ENCODE measurements around the gene MFN2.

MFN2 gene

DNA sequence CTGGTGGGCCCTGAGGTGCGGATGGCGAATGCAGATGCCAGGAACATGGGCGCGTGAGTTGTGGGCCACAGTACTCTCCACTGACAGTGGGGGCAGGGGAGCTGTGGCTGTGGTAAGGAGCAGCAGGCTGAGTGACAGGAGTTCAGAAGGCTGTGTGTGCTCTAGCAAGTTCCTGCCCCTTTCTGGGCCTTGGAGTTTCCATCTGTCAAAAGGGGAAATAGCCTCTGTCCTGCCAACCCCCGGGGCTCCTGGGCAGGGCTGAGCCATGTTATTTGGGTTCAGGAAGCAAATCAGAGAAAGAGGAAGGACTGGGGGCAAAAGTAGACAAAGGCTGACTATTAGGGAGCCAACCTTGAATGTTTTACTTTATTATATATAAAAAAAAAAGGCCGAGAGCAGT is 19.5 kb upstream of the MFN2 start:
- DNase-seq (ENCODE audit: low read depth): no peak

DNA sequence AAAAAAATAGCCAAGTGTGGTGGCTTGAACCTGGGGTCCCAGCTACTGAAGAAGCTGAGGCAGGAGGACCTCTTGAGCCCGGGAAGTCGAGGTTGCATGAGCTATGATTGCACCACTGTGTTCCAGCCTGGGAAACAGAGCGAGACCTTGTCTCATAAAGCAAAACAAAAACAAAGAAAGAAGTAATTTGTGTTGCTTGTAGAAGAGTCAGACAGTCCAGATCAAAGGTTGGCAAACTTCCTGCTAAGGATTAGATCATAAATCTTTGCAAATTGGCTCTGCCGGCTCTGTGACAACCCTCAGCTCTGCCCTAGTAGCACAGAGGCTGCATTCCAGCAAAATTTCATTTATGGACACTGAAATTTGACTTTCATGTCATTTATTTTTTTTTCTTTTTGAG is 19.0 kb upstream of the MFN2 start:
- no peak for DNase-seq (ENCODE audit: low read depth)

GRCh38 chr1:11963622-11964021 is 16.6 kb upstream of the MFN2 start:
- no peak for DNase-seq (ENCODE audit: low read depth)

GRCh38 chr1:11964656-11965055 is 15.6 kb upstream of the MFN2 start:
- no peak for DNase-seq (ENCODE audit: low read depth)

- no peak for DNase-seq (ENCODE audit: low read depth)
These were observed 13.2 kb upstream of the MFN2 start for GRCh38 chr1:11967028-11967547.

DNA sequence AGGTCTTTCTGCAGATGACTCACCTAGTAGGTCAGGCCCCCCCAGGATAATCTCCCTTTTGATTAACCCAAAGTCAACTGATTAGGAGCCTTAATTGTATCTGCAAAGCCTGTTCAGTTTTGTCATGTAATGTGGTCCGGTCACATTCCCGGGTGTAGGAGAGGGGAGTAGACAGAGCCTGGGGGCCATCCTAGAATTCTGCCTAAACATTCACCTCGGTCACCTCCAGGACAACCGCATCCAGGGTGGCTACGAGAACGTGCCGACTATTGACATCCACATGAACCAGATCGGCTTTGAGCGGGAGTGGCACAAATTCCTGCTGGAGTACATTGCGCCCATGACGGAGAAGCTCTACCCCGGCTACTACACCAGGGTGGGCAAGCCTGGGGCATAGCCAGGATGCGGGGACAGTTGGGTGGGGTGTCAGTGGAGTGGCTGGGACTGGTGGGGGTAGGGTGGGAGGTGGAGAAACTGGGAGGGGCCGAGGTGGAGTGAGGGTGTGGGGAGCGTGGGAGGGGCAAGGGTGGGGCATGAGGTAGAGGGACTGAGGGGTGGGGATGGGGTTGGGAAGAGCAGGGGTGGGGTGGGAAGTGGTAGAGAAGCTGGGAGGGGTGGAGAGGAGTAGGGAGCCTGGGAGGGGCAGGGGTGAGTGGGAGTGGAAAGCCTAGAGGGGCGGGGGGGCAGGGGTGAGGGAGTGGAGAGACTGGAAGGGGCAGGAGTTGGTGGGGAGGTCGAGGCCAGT is 9.6 kb upstream of the MFN2 start:
- DNase-seq (ENCODE audit: low read depth): no peak

DNA sequence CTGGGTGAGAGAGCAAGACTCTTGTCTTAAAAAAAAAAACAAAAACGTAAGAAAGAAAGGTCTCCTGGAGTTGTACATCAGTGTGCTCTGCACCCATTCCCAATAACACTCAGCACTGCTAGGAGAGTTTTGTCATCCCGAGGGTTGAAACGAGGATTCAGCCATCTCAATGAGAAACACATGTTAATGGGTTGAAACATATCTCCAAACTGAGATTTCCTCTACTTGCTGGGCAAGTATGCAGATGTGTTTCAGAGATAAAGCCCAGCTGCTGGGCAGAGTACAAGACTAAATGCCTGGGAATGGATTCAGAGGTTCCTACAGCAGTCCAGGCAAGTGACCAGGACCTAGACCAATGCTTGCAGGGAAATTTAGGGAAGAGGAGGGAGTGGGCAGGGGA is 2.6 kb upstream of the MFN2 start:
- DNase-seq (ENCODE audit: low read depth): no peak

DNA sequence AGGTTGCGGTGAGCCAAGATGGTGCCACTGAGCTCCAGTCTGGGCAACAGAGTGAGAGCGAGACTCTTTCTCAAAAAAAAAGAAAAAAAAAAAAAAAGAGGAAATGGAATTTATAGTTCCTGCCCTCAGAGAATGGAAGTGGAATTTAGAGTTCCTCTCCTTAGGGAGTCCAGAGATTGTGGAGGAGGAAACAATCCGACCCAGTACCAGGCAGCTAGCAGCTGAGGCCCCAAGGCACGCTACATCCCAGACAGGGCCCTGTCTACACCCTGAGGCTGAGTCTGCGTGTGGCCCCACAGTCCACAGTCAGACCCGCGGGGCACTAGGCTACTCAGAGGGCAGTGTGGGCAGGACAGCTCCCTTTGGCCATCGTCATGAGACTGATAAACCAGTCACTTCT is 1.9 kb upstream of the MFN2 start:
- DNase-seq (ENCODE audit: low read depth): no peak

DNA sequence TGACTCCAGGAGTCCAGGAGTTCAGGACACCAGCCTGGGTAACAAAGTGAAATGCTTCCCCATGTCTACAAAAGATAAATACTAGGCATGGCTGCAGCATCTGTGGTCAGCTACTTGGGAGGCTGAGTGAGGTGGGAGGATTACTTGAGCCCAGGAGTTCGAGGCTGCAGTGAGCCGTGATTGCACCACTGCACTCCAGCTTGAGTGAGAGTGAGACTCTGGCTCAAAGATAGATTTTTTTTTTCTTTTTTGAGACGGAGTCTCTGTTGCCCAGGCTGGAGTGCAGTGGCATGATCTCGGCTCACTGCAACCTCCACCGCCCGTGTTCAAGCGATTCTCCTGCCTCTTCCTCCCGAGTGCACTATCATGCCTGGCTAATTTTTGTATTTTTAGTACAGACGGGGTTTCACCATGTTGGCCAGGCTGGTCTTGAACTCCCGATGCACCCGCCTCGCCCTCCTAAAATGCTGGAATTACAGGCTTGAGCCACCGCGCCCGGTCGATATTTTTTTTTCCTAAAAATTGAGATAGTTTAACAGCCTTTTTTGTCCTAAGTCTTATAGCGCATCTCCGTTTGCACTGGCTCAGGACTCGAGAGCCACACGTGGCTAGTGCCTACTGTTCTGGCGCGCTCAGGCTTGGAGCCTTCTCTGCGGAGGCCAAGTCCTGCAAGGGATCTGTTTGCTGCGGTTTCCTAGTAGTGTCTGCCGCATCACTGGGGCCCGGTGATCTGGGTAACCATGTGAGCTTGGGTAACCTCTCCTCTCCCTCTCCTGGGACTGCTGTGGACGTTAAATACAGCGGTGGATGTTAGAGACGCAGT is 1.0 kb upstream of the MFN2 start:
- DNase-seq (ENCODE audit: low read depth): no peak

DNA sequence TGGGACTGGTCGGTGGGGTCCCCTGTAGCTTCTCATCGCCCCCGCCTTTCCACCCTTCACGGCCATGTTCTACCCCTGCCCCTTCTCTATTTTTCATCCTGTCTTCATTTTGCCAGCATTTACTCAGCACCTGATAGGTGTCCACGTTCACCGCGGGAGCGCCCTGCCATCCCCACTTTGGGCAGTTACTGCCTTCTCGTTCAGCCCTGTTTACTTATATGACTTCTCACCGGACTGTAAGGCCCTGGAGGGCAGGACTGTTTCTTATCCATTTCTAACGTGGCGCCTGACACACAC is 380 bp downstream of the MFN2 start:
- no peak for DNase-seq (ENCODE audit: low read depth)

- DNase-seq (ENCODE audit: low read depth): no peak
These were observed 1.2 kb downstream of the MFN2 start for GRCh38 chr1:11981378-11982009.

GRCh38 chr1:11982010-11982392 is 1.8 kb downstream of the MFN2 start:
- DNase-seq (ENCODE audit: low read depth): no peak

GRCh38 chr1:11984121-11984520 is 3.9 kb downstream of the MFN2 start:
- no peak for DNase-seq (ENCODE audit: low read depth)

DNA sequence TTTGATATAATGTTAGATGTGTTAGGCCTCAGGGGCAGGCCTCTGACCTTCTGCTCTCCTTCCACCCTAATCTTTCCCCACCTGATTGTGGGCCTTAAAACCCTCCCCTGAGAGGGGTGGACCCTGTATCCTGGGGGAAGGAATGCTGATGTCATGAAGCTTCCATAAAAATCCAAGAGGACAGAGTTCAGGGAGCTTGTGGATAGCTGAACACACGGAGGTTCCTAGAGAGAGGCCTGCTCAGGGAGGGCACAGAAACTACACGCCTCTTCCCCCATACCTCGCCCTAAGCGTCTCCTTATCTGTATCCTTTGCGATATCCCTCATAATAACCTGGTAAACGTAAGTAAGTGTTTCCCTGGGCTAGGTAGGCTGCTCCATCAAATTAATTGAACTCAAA is 4.3 kb downstream of the MFN2 start:
- DNase-seq (ENCODE audit: low read depth): no peak

DNA sequence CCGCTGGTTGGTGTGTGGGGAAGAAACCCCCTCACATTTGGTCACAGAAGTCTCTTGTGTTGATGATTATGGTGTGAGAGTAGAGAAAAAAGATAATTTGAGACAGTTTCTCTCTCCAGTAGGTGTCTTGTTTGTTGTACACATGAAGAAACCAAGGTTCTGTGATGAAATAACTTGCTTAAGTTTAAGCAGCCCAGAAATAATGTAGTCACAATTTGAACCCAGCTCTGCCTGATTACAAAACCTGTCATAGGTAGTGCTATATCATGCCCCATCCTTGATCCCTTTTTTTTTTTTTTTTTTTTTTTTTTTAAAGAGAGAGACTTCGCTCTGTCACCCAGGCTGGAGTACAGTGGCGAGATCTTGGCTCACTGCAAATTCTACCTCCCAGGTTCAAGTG is 4.9 kb downstream of the MFN2 start:
- no peak for DNase-seq (ENCODE audit: low read depth)

- no peak for DNase-seq (ENCODE audit: low read depth)
These were observed 5.6 kb downstream of the MFN2 start for GRCh38 chr1:11985851-11986250.

GRCh38 chr1:11989669-11990068 is 9.4 kb downstream of the MFN2 start:
- DNase-seq (ENCODE audit: low read depth): no peak

DNA sequence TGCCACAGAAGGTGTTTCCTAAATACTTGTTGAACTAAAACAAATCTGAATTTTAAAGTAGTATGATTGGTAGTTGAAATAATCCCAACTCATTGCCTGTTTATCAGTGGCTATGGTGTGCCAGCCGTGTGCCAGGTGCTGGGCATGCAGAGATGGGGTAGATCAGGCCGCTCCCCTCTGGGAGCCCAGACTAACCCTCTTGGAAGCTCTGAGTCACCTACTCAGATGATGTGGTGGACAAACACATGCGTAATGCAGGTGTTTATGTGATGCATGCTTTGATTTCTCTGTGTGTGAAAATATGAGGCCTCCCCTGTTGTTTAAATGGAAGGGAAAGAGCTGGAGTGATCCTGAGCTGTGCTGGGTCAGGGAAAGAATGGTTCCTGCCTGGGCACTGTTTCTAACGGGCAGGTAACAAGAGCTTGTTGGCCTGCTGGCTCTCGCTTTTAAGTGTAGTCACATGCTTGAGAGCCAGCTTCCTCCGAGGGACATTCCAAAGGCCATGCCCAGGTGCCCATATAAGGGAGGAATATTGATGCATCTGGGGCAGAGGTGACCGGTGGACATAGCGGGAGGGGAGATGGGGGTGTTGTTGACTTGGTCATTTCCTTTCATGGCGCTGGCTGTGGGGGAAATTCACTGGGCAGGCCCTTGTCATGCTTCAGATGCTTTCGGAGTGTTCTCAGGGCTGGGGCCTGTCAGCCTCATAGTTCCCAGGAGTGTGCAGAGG is 10.2 kb downstream of the MFN2 start:
- DNase-seq (ENCODE audit: low read depth): no peak

- DNase-seq (ENCODE audit: low read depth): no peak
These were observed 11.9 kb downstream of the MFN2 start for GRCh38 chr1:11991969-11992676.

DNA sequence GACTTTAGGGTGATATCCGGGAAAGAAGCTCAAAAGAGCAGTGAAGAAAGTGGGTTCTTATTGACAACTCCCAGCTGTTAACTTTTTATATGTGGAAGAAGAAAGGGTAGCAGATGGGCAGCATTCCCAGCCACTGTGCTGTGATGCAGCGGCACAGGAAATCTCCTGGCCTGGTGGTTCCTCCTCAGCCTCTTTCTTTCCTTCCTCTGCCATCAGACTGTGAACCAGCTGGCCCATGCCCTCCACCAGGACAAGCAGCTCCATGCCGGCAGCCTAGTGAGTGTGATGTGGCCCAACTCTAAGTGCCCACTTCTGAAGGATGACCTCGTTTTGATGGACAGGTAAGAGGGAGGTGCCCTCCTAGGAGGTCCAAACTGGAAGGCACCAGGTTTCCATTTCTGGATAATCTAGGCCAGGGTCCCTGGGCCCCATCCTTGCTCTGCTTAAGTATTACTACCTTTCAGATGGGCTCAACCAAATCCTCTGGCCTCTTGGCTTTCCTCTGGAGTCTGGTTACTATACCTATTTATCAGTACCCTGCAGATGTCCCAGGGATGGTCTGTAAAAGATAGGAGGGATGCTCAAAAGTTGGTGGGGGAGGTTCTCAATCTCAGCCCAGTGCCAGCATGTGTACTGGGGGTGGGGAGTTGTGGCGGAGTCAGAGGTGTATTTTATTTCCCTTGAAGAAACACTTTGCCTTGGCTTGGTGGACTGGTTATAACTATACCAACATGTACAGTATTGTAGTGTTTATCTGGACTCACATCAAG is 17.0 kb downstream of the MFN2 start:
- DNase-seq (ENCODE audit: low read depth): no peak

GRCh38 chr1:11998636-11999035 is 18.4 kb downstream of the MFN2 start:
- DNase-seq (ENCODE audit: low read depth): no peak

Measured in stimulated activated CD8-positive, alpha-beta memory T cell treated with anti-CD3 and anti-CD28 coated beads, Interleukin-4, amount 100 ng/mL, for 24 hours (primary cell).